SK-N-SH treated with all-trans-retinoic acid at 6 μM for 48 hours (cell line): ENCODE results near the gene CENPB.
A peak's percentile ranks its signal among the peaks of the same experiment; 100 is the strongest.

Source experiments
- ATAC-seq: fragments of 200-7000 bp; cut with Tn5 transposase; 3 replicates; pipeline ENCODE4 v1.9.1; 2020; ENCODE audit warnings: mild to moderate bottlenecking, moderate library complexity
- BACH2 ChIP-seq: fragments of 250-450 bp; sonication (Bioruptor Pico); IDR thresholded peaks from 2 replicates; pipeline ENCODE4 v1.9.0; 2021; ENCODE audit warnings: mild to moderate bottlenecking, borderline replicate concordance
- CREB5 ChIP-seq: fragments of 250-450 bp; sonication (Bioruptor Pico); IDR thresholded peaks from 2 replicates; pipeline ENCODE4 v1.5.1; 2020; ENCODE audit warnings: low read depth, mild to moderate bottlenecking, moderate library complexity
- CSRNP3 ChIP-seq: fragments of 250-450 bp; sonication (Bioruptor Pico); IDR thresholded peaks from 2 replicates; pipeline ENCODE4 v1.5.1; 2021; ENCODE audit warnings: mild to moderate bottlenecking, moderate library complexity
- GLIS3 ChIP-seq: fragments of 250-450 bp; sonication (Bioruptor Pico); IDR thresholded peaks from 2 replicates; pipeline ENCODE4 v1.5.0; 2020; ENCODE audit warnings: mild to moderate bottlenecking, moderate library complexity
- ISL1 ChIP-seq: fragments of 250-450 bp; sonication (Bioruptor Pico); IDR thresholded peaks from 2 replicates; pipeline ENCODE4 v2.1.2; 2022; ENCODE audit warnings: mild to moderate bottlenecking, moderate library complexity
- PATZ1 ChIP-seq: fragments of 250-450 bp; sonication (Bioruptor Pico); IDR thresholded peaks from 2 replicates; pipeline ENCODE4 v1.8.0; 2020; ENCODE audit warnings: mild to moderate bottlenecking, moderate library complexity, borderline replicate concordance
- POU6F1 ChIP-seq: fragments of 250-450 bp; sonication (Bioruptor Pico); IDR thresholded peaks from 2 replicates; pipeline ENCODE4 v1.8.0; 2021; ENCODE audit warnings: low read depth, mild to moderate bottlenecking, moderate library complexity, borderline replicate concordance
- PPARA ChIP-seq: fragments of 250-450 bp; sonication (Bioruptor Pico); IDR thresholded peaks from 2 replicates; pipeline ENCODE4 v1.5.0; 2020; ENCODE audit warnings: mild to moderate bottlenecking, borderline replicate concordance
- RARB ChIP-seq: fragments of 250-450 bp; sonication (Bioruptor Pico); IDR thresholded peaks from 2 replicates; pipeline ENCODE4 v1.8.0; 2021; ENCODE audit warnings: mild to moderate bottlenecking, moderate library complexity
- TCF4 ChIP-seq: fragments of 250-450 bp; sonication (Bioruptor Pico); IDR thresholded peaks from 2 replicates; pipeline ENCODE4 v1.8.0; 2021; ENCODE audit warnings: mild to moderate bottlenecking, moderate library complexity, borderline replicate concordance
- ZC3H10 ChIP-seq: fragments of 250-450 bp; sonication (Bioruptor Pico); IDR thresholded peaks from 2 replicates; pipeline ENCODE4 v1.5.1; 2021; ENCODE audit warnings: mild to moderate bottlenecking, moderate library complexity
- ZFP3 ChIP-seq: fragments of 250-450 bp; sonication (Bioruptor Pico); IDR thresholded peaks from 2 replicates; pipeline ENCODE4 v1.5.0; 2020; ENCODE audit warnings: mild to moderate bottlenecking, moderate library complexity
- ZFP30 ChIP-seq: fragments of 450-650 bp; formaldehyde crosslinking; IDR thresholded peaks from 2 replicates; pipeline ENCODE4 v1.5.0; 2022; ENCODE audit warnings: mild to moderate bottlenecking, moderate library complexity
- ZNF565 ChIP-seq: fragments of 450-650 bp; formaldehyde crosslinking; conservative IDR thresholded peaks from 2 replicates; pipeline ENCODE4 v1.5.0; 2020; ENCODE audit warnings: low read depth, mild to moderate bottlenecking, moderate library complexity
- ZNF70 ChIP-seq: fragments of 450-650 bp; formaldehyde crosslinking; IDR thresholded peaks from 2 replicates; pipeline ENCODE4 v1.5.0; 2020; ENCODE audit warnings: mild to moderate bottlenecking, moderate library complexity
- ZNF8 ChIP-seq: fragments of 450-650 bp; formaldehyde crosslinking; IDR thresholded peaks from 2 replicates; pipeline ENCODE4 v1.5.0; 2020; ENCODE audit warnings: mild to moderate bottlenecking, moderate library complexity

CENPB gene

GRCh38 chr20:3811467-3812258, 25.1 kb upstream of the CENPB start (continued):
- TF ChIP-seq ZNF8 (CRISPR knock-in tag), result no peak
- peak; percentile 93 for TF ChIP-seq PATZ1 (CRISPR knock-in tag)
- TF ChIP-seq ZNF70, result peak; percentile 100
- TF ChIP-seq, all 23 proteins: peak for 6

GRCh38 chr20:3808544-3808943, 22.0 kb upstream of the CENPB start:
- ATAC-seq, result no peak

GRCh38 chr20:3804781-3805180, 18.2 kb upstream of the CENPB start:
- ATAC-seq, result no peak
- TF ChIP-seq CSRNP3 (CRISPR knock-in tag), result no peak
- TF ChIP-seq ISL1 (CRISPR knock-in tag), result no peak
- TF ChIP-seq ZNF565 (CRISPR knock-in tag), result no peak
- no peak for TF ChIP-seq ZFP30 (CRISPR knock-in tag)
- TF ChIP-seq CREB5, result no peak
- TF ChIP-seq RARB, result no peak

More at GRCh38 chr20:3808544-3808943, 22.0 kb upstream of the CENPB start:
- TF ChIP-seq PPARA (CRISPR knock-in tag), result no peak
- no peak for TF ChIP-seq ZNF8 (CRISPR knock-in tag)
- TF ChIP-seq BACH2 (CRISPR knock-in tag), result no peak
- TF ChIP-seq TCF4 (CRISPR knock-in tag), result no peak
- no peak for TF ChIP-seq GLIS3 (CRISPR knock-in tag)
- no peak for TF ChIP-seq ZFP30 (CRISPR knock-in tag)
- no peak for TF ChIP-seq ZFP3 (CRISPR knock-in tag)
- TF ChIP-seq CREB5, result no peak
- no peak for TF ChIP-seq PATZ1 (CRISPR knock-in tag)
- no peak for TF ChIP-seq POU6F1 (CRISPR knock-in tag)
- no peak for TF ChIP-seq CSRNP3 (CRISPR knock-in tag)
- TF ChIP-seq ZC3H10, result no peak
- TF ChIP-seq RARB, result no peak
